HepG2 (cell line): ENCODE data around the gene LINGO1. TPM values are rescaled to one million over a fixed set of nuclear protein-coding genes. Genes with fewer than 3 reads are reported as not detected.
A peak's percentile ranks its signal among the peaks of the same experiment; 100 is the strongest.

Experiments
- ADNP ChIP-seq: sonication (generic); formaldehyde crosslinking; IDR thresholded peaks from 2 replicates; pipeline ENCODE4 v1.4.0; 2020; ENCODE audit warnings: missing genetic modification reagents
- BCL6 ChIP-seq: IDR thresholded peaks from 2 replicates; pipeline ENCODE4 v1.6.1; 2016; ENCODE audit warnings: missing genetic modification reagents, missing compliant biosample characterization
- CBFB ChIP-seq: sonication (generic); formaldehyde crosslinking; IDR thresholded peaks from 2 replicates; pipeline ENCODE4 v1.4.0; 2020; ENCODE audit warnings: missing genetic modification reagents
- FOXM1 ChIP-seq: sonication (generic); formaldehyde crosslinking; IDR thresholded peaks from 2 replicates; pipeline ENCODE4 v1.5.0; 2020; ENCODE audit warnings: missing genetic modification reagents
- JARID2 ChIP-seq: sonication (generic); formaldehyde crosslinking; IDR thresholded peaks from 2 replicates; pipeline ENCODE4 v1.8.1; 2023; ENCODE audit warnings: missing genetic modification reagents, inconsistent platforms; ENCODE audit not compliant: insufficient replicate concordance
- KLF6 ChIP-seq: IDR thresholded peaks from 2 replicates; pipeline ENCODE4 v1.8.0; 2016; ENCODE audit warnings: missing biosample characterization, missing genetic modification reagents
- NBN ChIP-seq: fragments of 450-650 bp; conservative IDR thresholded peaks from 2 replicates; pipeline ENCODE4 v1.6.1; 2017
- NFRKB ChIP-seq: fragments of 450-650 bp; IDR thresholded peaks from 2 replicates; pipeline ENCODE4 v1.6.1; 2017
- PAX8 ChIP-seq: sonication (generic); formaldehyde crosslinking; IDR thresholded peaks from 2 replicates; pipeline ENCODE4 v1.8.0; 2022; ENCODE audit warnings: mild to moderate bottlenecking, missing genetic modification reagents, borderline replicate concordance
- PPARG ChIP-seq: conservative IDR thresholded peaks from 2 replicates; pipeline ENCODE4 v1.6.1; 2016; ENCODE audit warnings: missing biosample characterization, missing genetic modification reagents
- RBAK ChIP-seq: sonication (generic); formaldehyde crosslinking; IDR thresholded peaks from 2 replicates; pipeline ENCODE4 v1.5.1; 2020; ENCODE audit warnings: mild to moderate bottlenecking, missing genetic modification reagents
- REL ChIP-seq: sonication (generic); formaldehyde crosslinking; conservative IDR thresholded peaks from 2 replicates; pipeline ENCODE4 v1.8.0; 2022; ENCODE audit warnings: mild to moderate bottlenecking, missing genetic modification reagents, moderate library complexity
- SOX5 ChIP-seq: IDR thresholded peaks from 2 replicates; pipeline ENCODE4 v1.6.1; 2016; ENCODE audit warnings: borderline replicate concordance
- TCF12 ChIP-seq, 2 experiments: fragments of 450-650 bp in 1 of 2; sonication (generic) in 1 of 2; formaldehyde crosslinking in 1 of 2; IDR thresholded peaks; 2 replicates each; pipeline versions ENCODE4 v1.6.1 to v1.8.0; 2017 to 2022; ENCODE audit warnings: antibody characterized with exemption in 1 of 2, mild to moderate bottlenecking in 1 of 2, missing genetic modification reagents in 1 of 2, moderate library complexity in 1 of 2
- ZBTB42 ChIP-seq: sonication (generic); formaldehyde crosslinking; IDR thresholded peaks from 2 replicates; pipeline ENCODE4 v1.5.0; 2020; ENCODE audit warnings: mild to moderate bottlenecking, missing genetic modification reagents
- ZMYM3 ChIP-seq: sonication (generic); formaldehyde crosslinking; IDR thresholded peaks from 2 replicates; pipeline ENCODE4 v1.5.1; 2020; ENCODE audit warnings: mild to moderate bottlenecking, missing genetic modification reagents
- ZNF17 ChIP-seq: sonication (generic); formaldehyde crosslinking; IDR thresholded peaks from 2 replicates; pipeline ENCODE4 v1.5.0; 2020; ENCODE audit warnings: mild to moderate bottlenecking, missing genetic modification reagents
- ZNF256 ChIP-seq: sonication (generic); formaldehyde crosslinking; conservative IDR thresholded peaks from 2 replicates; pipeline ENCODE4 v1.4.0; 2020; ENCODE audit warnings: missing genetic modification reagents
- ZNF264 ChIP-seq: sonication (generic); formaldehyde crosslinking; IDR thresholded peaks from 2 replicates; pipeline ENCODE4 v1.4.0; 2020; ENCODE audit warnings: missing genetic modification reagents
- ZNF431 ChIP-seq: sonication (generic); formaldehyde crosslinking; IDR thresholded peaks from 2 replicates; pipeline ENCODE4 v1.9.0; 2022; ENCODE audit warnings: missing genetic modification reagents, low read depth, mild to moderate bottlenecking, borderline replicate concordance
- ZNF468 ChIP-seq: sonication (generic); formaldehyde crosslinking; IDR thresholded peaks from 2 replicates; pipeline ENCODE4 v1.8.0; 2022; ENCODE audit warnings: mild to moderate bottlenecking, moderate library complexity, missing genetic modification reagents
- ZNF569 ChIP-seq: sonication (generic); formaldehyde crosslinking; IDR thresholded peaks from 2 replicates; pipeline ENCODE4 v1.5.0; 2020; ENCODE audit warnings: mild to moderate bottlenecking, missing genetic modification reagents, moderate library complexity, borderline replicate concordance
- ZNF572 ChIP-seq: sonication (generic); formaldehyde crosslinking; IDR thresholded peaks from 2 replicates; pipeline ENCODE4 v1.5.1; 2020; ENCODE audit warnings: mild to moderate bottlenecking, missing genetic modification reagents
- polyA plus RNA-seq, 8 experiments: library from polyadenylated mRNA; depleted of rRNA in 3 of 8; stranded (reverse) in 7 of 8; unstranded in 1 of 8; fragments of >200 nt; fragmentation: Illumina TruSeq in 4 of 8; extraction: Trizol in 4 of 8; gene quantifications; 2 replicates each; pipeline versions ENCODE4 v1.2.1 to v1.2.3, GENCODE V29; 2011 to 2016; ENCODE audit warnings: low read depth in 4 of 8, missing spikeins in 1 of 8, mixed read lengths in 1 of 8; ENCODE audit not compliant: insufficient read depth in 1 of 8
- total RNA-seq, 5 experiments: library from RNA; depleted of rRNA; stranded (reverse); fragments of >200 nt; fragmentation: Illumina TruSeq; extraction: Trizol; gene quantifications; 2 replicates each; pipeline ENCODE4 v1.2.3, GENCODE V29; 2016; ENCODE audit warnings: low read depth in 1 of 5
- TF ChIP-seq, protein P1 (sequence below): sonication (generic); formaldehyde crosslinking; IDR thresholded peaks from 2 replicates; pipeline ENCODE4 v1.4.0; 2020; ENCODE audit warnings: missing genetic modification reagents
- TF ChIP-seq, protein P2 (sequence below): sonication (generic); IDR thresholded peaks from 2 replicates; pipeline ENCODE4 v1.6.1; 2016; ENCODE audit warnings: low read depth, borderline replicate concordance
- TF ChIP-seq, protein P3 (sequence below): sonication (generic); formaldehyde crosslinking; IDR thresholded peaks from 2 replicates; pipeline ENCODE4 v1.8.1; 2023; ENCODE audit warnings: mild to moderate bottlenecking, missing genetic modification reagents

Gene LINGO1
- total and polyA plus RNA-seq, 2 of the 13 experiments (the other 11 are each of a cell fraction or from before 2014, with no cell fraction given) = 0.07 TPM; not detected in 1

DNA sequence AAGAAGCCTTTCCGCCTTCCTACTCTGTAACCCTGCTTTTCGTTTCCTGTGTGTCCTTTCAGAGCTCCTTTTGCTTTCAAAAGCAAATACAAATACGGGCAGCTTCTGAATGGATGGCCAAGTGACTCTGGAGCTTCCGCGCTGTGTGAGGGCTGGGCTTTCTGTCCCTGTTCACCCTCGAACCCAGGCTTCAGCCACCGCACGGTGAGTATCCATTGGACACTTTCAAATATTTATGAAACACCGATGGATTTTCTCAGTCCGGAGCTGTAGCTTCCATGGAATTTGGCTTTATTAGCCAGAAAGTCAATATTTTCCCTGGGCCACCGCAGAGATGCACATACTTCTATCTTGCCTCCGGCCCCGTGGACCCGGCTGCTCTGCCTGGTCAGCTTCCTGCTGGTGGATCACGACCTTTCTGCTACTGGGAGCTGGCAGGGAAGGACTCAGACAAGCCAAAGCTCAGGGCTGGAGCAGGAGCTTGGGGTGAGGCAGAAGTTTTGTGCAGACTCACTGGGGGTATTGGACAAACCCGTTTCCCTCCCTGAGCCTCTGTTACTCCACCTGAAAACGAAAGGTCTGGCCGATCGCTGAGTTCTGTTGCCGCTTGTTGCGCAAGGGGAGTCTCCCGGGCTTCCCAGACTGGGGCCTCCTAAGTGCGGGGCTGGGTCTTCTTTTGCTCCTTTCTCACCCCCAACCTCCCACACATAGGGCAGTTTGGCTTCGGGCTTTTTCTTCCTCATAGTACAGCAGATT, 63.6 kb downstream of the LINGO1 start (continued):
- TF ChIP-seq ADNP = no peak
- TF ChIP-seq REL = no peak
- TF ChIP-seq CBFB = 0 out of 2 replicates have a peak, but pooled peaks have one; percentile 37
- no peak for TF ChIP-seq PAX8
- no peak for TF ChIP-seq FOXM1 (CRISPR knock-in tag)
- TF ChIP-seq, protein P1, sequence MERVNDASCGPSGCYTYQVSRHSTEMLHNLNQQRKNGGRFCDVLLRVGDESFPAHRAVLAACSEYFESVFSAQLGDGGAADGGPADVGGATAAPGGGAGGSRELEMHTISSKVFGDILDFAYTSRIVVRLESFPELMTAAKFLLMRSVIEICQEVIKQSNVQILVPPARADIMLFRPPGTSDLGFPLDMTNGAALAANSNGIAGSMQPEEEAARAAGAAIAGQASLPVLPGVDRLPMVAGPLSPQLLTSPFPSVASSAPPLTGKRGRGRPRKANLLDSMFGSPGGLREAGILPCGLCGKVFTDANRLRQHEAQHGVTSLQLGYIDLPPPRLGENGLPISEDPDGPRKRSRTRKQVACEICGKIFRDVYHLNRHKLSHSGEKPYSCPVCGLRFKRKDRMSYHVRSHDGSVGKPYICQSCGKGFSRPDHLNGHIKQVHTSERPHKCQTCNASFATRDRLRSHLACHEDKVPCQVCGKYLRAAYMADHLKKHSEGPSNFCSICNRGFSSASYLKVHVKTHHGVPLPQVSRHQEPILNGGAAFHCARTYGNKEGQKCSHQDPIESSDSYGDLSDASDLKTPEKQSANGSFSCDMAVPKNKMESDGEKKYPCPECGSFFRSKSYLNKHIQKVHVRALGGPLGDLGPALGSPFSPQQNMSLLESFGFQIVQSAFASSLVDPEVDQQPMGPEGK (CRISPR knock-in tag) = no peak; the same call in 1 of the 2 replicates
- no peak for TF ChIP-seq ZNF468 (CRISPR knock-in tag)
- TF ChIP-seq ZMYM3 = no peak
- peak; percentile 86 for TF ChIP-seq PPARG (CRISPR knock-in tag)
- TF ChIP-seq ZBTB42 (CRISPR knock-in tag) = no peak
- TF ChIP-seq ZNF256 = 0 out of 2 replicates have a peak, but pooled peaks have one; percentile 31
- no peak for TF ChIP-seq ZNF572 (CRISPR knock-in tag)
- no peak for TF ChIP-seq ZNF264 (CRISPR knock-in tag)
- TF ChIP-seq BCL6 = no peak
- TF ChIP-seq SOX5 (CRISPR knock-in tag) = 0 out of 2 replicates have a peak, but pooled peaks have one; percentile 23
- no peak for TF ChIP-seq RBAK (CRISPR knock-in tag)
- no peak for TF ChIP-seq KLF6 (CRISPR knock-in tag)
- TF ChIP-seq, protein P2, sequence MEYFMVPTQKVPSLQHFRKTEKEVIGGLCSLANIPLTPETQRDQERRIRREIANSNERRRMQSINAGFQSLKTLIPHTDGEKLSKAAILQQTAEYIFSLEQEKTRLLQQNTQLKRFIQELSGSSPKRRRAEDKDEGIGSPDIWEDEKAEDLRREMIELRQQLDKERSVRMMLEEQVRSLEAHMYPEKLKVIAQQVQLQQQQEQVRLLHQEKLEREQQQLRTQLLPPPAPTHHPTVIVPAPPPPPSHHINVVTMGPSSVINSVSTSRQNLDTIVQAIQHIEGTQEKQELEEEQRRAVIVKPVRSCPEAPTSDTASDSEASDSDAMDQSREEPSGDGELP = 0 out of 2 replicates have a peak, but pooled peaks have one; percentile 14
- TF ChIP-seq, protein P3, sequence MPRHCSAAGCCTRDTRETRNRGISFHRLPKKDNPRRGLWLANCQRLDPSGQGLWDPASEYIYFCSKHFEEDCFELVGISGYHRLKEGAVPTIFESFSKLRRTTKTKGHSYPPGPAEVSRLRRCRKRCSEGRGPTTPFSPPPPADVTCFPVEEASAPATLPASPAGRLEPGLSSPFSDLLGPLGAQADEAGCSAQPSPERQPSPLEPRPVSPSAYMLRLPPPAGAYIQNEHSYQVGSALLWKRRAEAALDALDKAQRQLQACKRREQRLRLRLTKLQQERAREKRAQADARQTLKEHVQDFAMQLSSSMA (CRISPR knock-in tag) = no peak
- no peak for TF ChIP-seq ZNF17 (CRISPR knock-in tag)
- TF ChIP-seq TCF12 (IDR thresholded peaks at IDR 0.05) = no peak
- no peak for TF ChIP-seq TCF12 (CRISPR knock-in tag; IDR thresholded peaks at IDR 0.05)
- TF ChIP-seq JARID2 (CRISPR knock-in tag) = no peak
- no peak for TF ChIP-seq ZNF431 (CRISPR knock-in tag)
- TF ChIP-seq NBN = no peak
- no peak; the same call in 1 of the 2 replicates for TF ChIP-seq ZNF569 (CRISPR knock-in tag)
- TF ChIP-seq NFRKB = no peak
